Gastrocnemius medialis (tissue), 4 donors: Measurements from ENCODE around the gene TRNP1. TPM values are rescaled to one million over a fixed set of nuclear protein-coding genes. Genes with fewer than 3 reads are reported as not detected.

ENCODE experiments used
- ATAC-seq, 2 donors: fragments of 150-250 bp; one replicate each; pipeline ENCODE4 v1.9.1; 2016
- DNase-seq, 2 donors: peaks; one replicate each; pipeline ENCODE4 v3.0.0-alpha.2; 2019
- H3K27ac ChIP-seq, 4 donors: fragments of 200-600 bp; sonication (generic); 1 replicate in 1 of 4; 2 replicates in 3 of 4; pipeline ENCODE4 v1.5.1; 2016 to 2018; ENCODE audit warnings: mild to moderate bottlenecking in 2 of 4, moderate library complexity in 1 of 4
- H3K27me3 ChIP-seq, 3 donors: fragments of 200-600 bp; sonication (generic) in 2 of 3; 1 replicate in 1 of 3; 2 replicates in 2 of 3; pipeline versions ENCODE4 v1.5.1 to v1.6.0; 2016 to 2019; ENCODE audit warnings: mild to moderate bottlenecking in 1 of 3, moderate library complexity in 1 of 3
- H3K36me3 ChIP-seq, 2 donors: fragments of 200-600 bp; sonication (generic) in 1 of 2; one replicate each; pipeline ENCODE4 v1.5.1; 2017 to 2018
- H3K4me1 ChIP-seq, 2 donors: fragments of 200-600 bp; sonication (generic) in 1 of 2; one replicate each; pipeline ENCODE4 v1.5.1; 2016 to 2017; ENCODE audit warnings: mild to moderate bottlenecking in 2 of 2
- H3K4me3 ChIP-seq, 4 donors: fragments of 200-600 bp; sonication (generic) in 3 of 4; 1 replicate in 1 of 4; 2 replicates in 3 of 4; pipeline ENCODE4 v1.5.1; 2016 to 2019; ENCODE audit warnings: mild to moderate bottlenecking in 2 of 4
- H3K9me3 ChIP-seq, 3 donors: fragments of 200-600 bp; sonication (generic) in 2 of 3; 1 replicate in 1 of 3; 2 replicates in 2 of 3; pipeline ENCODE4 v1.5.1; 2016 to 2019
- POLR2A ChIP-seq, 2 donors: fragments of 450-650 bp; IDR thresholded peaks; one replicate each; pipeline ENCODE4 v1.6.1; 2017; ENCODE audit warnings: antibody characterized with exemption in 2 of 2, mild to moderate bottlenecking in 2 of 2, moderate library complexity in 2 of 2
- in situ Hi-C, 4 donors: fragments of 200-750 bp; cut with MboI; loops; one replicate each; pipeline versions ENCODE4 v1.15.0 to v1.8.0; 2017; ENCODE audit warnings: low sequenced_read_pairs in 4 of 4
- intact Hi-C: fragments of 100-400 bp; cut with DNase I; formaldehyde crosslinking; loops from one replicate; pipeline ENCODE4 v1.15.1; 2023; ENCODE audit warnings: low total_unique reads
- total RNA-seq, 4 donors: library from RNA; depleted of rRNA; stranded (reverse); fragments of >200 nt; gene quantifications; one replicate each; pipeline versions ENCODE4 v1.1.0 to v1.2.3, GENCODE V29; 2016
- TF ChIP-seq, protein P1 (sequence below), 5 experiments: fragments of 450-650 bp in 3 of 5; fragments of 200-600 bp in 2 of 5; sonication (generic) in 2 of 5; IDR thresholded peaks in 4 of 5; conservative IDR thresholded peaks in 1 of 5; 1 replicate in 4 of 5; 2 replicates in 1 of 5; pipeline ENCODE4 v1.5.1; 2016 to 2019; ENCODE audit warnings: antibody characterized with exemption in 5 of 5, mild to moderate bottlenecking in 3 of 5, moderate library complexity in 3 of 5

TRNP1 gene
- total RNA-seq, 4 donors from 2014 or later = 1.2 to 5.1 (median 2.0) TPM

GRCh38 chr1:26949266-26949925 is 44.1 kb upstream of the TRNP1 start:
- no peak overlapping the region for H3K4me3 ChIP-seq
- ATAC-seq = no peak

DNA sequence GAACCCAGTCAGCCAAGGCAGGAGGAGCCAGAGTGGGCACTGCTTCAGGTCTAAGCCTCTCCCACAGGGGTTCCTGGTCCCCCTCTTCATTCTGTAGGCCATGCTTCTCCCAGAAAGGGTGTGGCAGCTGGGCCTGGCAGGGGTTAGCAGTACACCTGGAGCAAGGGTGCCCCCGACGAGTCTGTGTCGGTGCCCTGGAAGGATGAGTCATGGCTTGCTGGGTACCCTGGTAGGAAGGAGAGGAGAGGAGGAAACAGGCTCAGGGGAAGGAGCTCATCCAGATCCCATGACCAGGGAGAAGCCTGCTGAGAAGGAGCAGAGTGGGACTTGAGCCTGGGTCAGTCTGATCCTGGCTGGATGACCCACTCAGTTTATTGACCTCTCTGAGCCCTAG is 43.6 kb upstream of the TRNP1 start:
- TF ChIP-seq, protein P1, sequence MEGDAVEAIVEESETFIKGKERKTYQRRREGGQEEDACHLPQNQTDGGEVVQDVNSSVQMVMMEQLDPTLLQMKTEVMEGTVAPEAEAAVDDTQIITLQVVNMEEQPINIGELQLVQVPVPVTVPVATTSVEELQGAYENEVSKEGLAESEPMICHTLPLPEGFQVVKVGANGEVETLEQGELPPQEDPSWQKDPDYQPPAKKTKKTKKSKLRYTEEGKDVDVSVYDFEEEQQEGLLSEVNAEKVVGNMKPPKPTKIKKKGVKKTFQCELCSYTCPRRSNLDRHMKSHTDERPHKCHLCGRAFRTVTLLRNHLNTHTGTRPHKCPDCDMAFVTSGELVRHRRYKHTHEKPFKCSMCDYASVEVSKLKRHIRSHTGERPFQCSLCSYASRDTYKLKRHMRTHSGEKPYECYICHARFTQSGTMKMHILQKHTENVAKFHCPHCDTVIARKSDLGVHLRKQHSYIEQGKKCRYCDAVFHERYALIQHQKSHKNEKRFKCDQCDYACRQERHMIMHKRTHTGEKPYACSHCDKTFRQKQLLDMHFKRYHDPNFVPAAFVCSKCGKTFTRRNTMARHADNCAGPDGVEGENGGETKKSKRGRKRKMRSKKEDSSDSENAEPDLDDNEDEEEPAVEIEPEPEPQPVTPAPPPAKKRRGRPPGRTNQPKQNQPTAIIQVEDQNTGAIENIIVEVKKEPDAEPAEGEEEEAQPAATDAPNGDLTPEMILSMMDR (IDR thresholded peaks at IDR 0.05 in 4 of 5, conservative IDR thresholded peaks at IDR 0.05 in 1 of 5) = no peak
- TF ChIP-seq POLR2A (IDR thresholded peaks at IDR 0.05) = no peak
- ATAC-seq (no peak), DNase-seq (no peak)
- Histone ChIP-seq H3K9me3 (no peaks in the 10 kb centered on the region), H3K4me1 (peaks cover 3% of the 10 kb centered on the region in 2 donors), H3K27me3 (no peaks in the 10 kb centered on the region), H3K36me3 (peaks cover 0 to 20% of the 10 kb centered on the region in 2 donors), H3K27ac (no peak overlapping the region), H3K4me3 (no peak overlapping the region)
- in situ Hi-C loops (no loop called here), intact Hi-C loops (no loop called here)

More at GRCh38 chr1:26949266-26949925, 44.1 kb upstream of the TRNP1 start:
- no peaks in the 10 kb centered on the region for H3K9me3 ChIP-seq
- H3K27ac ChIP-seq = no peak overlapping the region
- H3K4me1 ChIP-seq = peaks cover 3% of the 10 kb centered on the region in 2 donors
- no peak for DNase-seq
- peaks cover 0 to 26% of the 10 kb centered on the region in 2 donors for H3K36me3 ChIP-seq
- TF ChIP-seq POLR2A (IDR thresholded peaks at IDR 0.05) = no peak
- TF ChIP-seq, protein P1 (IDR thresholded peaks at IDR 0.05 in 4 of 5, conservative IDR thresholded peaks at IDR 0.05 in 1 of 5) = no peak
- intact Hi-C loops (no loop called here), in situ Hi-C loops (no loop called here)
- no peaks in the 10 kb centered on the region for H3K27me3 ChIP-seq

GRCh38 chr1:26950602-26951001 is 42.9 kb upstream of the TRNP1 start:
- intact Hi-C loops (no loop called here), in situ Hi-C loops (no loop called here)
- no peak overlapping the region for H3K4me3 ChIP-seq
- peaks cover 0 to 14% of the 10 kb centered on the region in 2 donors for H3K36me3 ChIP-seq
- no peak for DNase-seq
- no peak overlapping the region for H3K27ac ChIP-seq
- ATAC-seq = no peak
- no peaks in the 10 kb centered on the region for H3K9me3 ChIP-seq
- H3K27me3 ChIP-seq = no peaks in the 10 kb centered on the region
- TF ChIP-seq POLR2A (IDR thresholded peaks at IDR 0.05) = no peak
- TF ChIP-seq, protein P1 (IDR thresholded peaks at IDR 0.05 in 4 of 5, conservative IDR thresholded peaks at IDR 0.05 in 1 of 5) = no peak
- H3K4me1 ChIP-seq = peaks cover 3% of the 10 kb centered on the region in 2 donors

DNA sequence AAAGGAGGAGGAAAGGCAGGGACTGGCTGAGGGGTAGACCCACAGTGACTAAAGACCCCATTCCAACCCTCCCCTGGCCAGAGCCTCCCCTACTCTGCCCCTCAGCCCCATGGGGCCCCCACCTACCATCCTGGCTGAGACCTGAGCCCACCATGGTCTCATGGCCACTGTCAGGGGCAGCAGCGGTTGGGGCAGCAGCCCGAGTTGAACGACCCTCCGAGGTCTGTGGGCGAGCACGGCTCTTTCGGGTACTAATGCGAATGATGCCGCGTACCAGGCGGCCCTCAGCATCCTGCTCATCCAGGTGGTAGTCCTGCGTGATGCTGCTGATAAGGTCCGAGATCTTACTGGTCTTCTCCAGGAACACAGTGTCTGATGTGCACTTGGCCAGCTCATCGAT is 42.3 kb upstream of the TRNP1 start:
- intact Hi-C loops = no loop called here
- DNase-seq = no peak

More for the DNA sequence above, 42.3 kb upstream of the TRNP1 start:
- H3K27ac ChIP-seq = no peak overlapping the region
- H3K4me1 ChIP-seq = peaks cover 3% of the 10 kb centered on the region in 2 donors
- no peak for ATAC-seq
- H3K36me3 ChIP-seq = peaks cover 0 to 8% of the 10 kb centered on the region in 2 donors
- H3K4me3 ChIP-seq = no peak overlapping the region
- in situ Hi-C loops = no loop called here
- peaks cover 0 to 4% (median 0%) of the 10 kb centered on the region in 3 donors for H3K27me3 ChIP-seq
- TF ChIP-seq, protein P1 (IDR thresholded peaks at IDR 0.05 in 4 of 5, conservative IDR thresholded peaks at IDR 0.05 in 1 of 5) = no peak
- no peaks in the 10 kb centered on the region for H3K9me3 ChIP-seq
